ENCODE results near the gene TREML2.

- TF ChIP-seq CTCF (IDR thresholded peaks at IDR 0.05), result no peak
- TF ChIP-seq POLR2A (IDR thresholded peaks at IDR 0.05), result no peak
Observed at GRCh38 chr6:41197234-41197633, 3.7 kb downstream of the TREML2 start.
